Prostate gland (tissue), 1 donor: ENCODE measurements around the gene SRRM2.

ENCODE experiments used
- POLR2A ChIP-seq: fragments of 450-650 bp; IDR thresholded peaks from one replicate; pipeline ENCODE4 v1.6.1; 2016; ENCODE audit warnings: antibody characterized with exemption, mild to moderate bottlenecking
- POLR2AphosphoS5 ChIP-seq: sonication (generic); formaldehyde crosslinking; IDR thresholded peaks from one replicate; pipeline ENCODE4 v1.6.1; 2017; ENCODE audit warnings: antibody characterized with exemption

DNA sequence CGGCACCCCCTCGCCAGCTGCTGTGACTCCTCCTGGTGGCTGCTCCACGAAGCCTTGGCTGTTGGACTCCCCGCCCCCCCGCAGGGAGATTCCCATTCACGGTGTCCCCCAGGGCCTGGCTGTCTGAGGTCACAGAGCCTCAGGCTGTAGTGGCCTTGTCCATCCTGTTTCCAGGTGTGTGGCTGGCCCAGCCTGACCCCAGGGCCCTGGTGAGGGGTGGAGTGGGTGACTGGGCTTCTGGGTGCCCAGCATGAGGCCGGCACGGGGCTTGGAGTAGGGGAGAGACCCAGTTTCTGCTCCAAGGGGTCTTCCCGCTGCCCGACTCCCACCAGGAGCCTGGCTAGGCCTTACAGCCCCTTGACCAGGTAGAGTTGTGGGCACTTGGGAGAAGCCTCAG lies 42.9 kb upstream of the SRRM2 start:
- TF ChIP-seq POLR2A (no peak), POLR2AphosphoS5 (no peak)
